GM19035 (cell line): Measurements from ENCODE around the gene OSBPL5.
"Not testable (repeated sequence)": the region's sequence is repeated elsewhere in the genome, so short reads cannot be mapped to it uniquely, and the experiment has no call there.

ENCODE experiments used
- ATAC-seq: cut with Tn5 transposase; IDR thresholded peaks from one replicate; pipeline ENCODE4 v1.9.1; 2021; ENCODE audit not compliant: unreplicated experiment

OSBPL5 gene

GRCh38 chr11:3087821-3088800 lies 77.0 kb downstream of the OSBPL5 start:
- no peak for ATAC-seq

- ATAC-seq: no peak
Measured at GRCh38 chr11:3087373-3087772, 77.7 kb downstream of the OSBPL5 start.

DNA sequence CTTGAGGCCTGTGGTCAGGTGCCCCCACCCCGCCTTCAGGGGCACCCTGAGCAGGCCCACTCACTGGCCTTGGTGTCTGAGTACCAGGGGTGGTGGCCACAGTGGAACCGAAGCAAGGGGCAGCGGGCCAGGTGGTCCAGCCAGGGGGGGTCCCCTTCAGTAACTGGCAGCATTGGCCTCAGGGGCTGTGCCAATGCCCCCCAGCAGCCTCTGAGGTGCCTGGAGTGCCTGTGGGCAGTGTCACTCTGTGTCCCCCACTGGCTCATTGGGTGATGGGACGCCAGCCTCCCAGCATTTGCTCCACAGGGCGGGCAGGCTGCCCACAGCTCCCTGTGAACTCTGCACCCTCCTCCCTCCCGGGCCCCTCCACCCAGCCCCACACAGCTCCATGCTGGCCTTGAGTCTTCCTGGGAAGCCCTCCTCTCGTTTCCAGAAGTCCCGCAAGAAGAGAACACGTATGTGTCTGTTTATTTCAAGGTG lies 78.4 kb downstream of the OSBPL5 start:
- ATAC-seq: no peak

- ATAC-seq: no peak
Measured at GRCh38 chr11:3086114-3086513, 79.0 kb downstream of the OSBPL5 start.

- no peak for ATAC-seq
Measured at GRCh38 chr11:3085052-3085451, 80.1 kb downstream of the OSBPL5 start.

GRCh38 chr11:3083321-3083720 lies 81.8 kb downstream of the OSBPL5 start:
- ATAC-seq: no peak

- no peak for ATAC-seq
Measured at GRCh38 chr11:3081386-3081751, 83.7 kb downstream of the OSBPL5 start.

DNA sequence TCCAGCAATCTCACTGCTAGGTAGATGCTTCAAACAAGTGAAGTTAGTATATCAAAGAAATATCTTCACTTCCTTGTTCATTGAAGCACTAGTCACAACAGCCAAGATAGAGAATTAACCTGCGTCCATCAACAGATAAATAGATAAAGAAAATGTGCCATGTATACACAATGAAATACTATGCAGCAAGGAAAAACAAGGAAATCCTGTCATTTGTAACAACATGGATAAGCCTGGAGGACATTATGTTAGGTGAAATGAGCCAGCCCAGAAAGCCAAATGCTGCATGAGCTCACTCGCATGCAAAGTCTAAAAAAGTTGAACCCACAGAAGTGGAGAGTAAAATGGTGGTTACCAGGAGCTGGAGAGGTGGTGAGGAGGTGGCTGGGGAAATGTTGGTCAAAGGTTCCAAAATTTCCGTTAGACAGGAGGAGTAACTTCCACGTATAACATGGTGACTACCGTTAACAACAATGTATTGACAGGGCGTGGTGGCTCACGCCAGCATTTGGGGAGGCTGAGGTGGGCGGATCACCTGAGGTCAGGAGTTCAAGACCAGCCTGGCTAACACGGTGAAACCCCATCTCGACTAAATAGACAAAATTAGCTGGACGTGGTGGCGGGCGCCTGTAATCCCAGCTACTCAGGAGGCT lies 84.3 kb downstream of the OSBPL5 start:
- no peak for ATAC-seq

GRCh38 chr11:3080104-3080503 lies 85.0 kb downstream of the OSBPL5 start:
- ATAC-seq: no peak

DNA sequence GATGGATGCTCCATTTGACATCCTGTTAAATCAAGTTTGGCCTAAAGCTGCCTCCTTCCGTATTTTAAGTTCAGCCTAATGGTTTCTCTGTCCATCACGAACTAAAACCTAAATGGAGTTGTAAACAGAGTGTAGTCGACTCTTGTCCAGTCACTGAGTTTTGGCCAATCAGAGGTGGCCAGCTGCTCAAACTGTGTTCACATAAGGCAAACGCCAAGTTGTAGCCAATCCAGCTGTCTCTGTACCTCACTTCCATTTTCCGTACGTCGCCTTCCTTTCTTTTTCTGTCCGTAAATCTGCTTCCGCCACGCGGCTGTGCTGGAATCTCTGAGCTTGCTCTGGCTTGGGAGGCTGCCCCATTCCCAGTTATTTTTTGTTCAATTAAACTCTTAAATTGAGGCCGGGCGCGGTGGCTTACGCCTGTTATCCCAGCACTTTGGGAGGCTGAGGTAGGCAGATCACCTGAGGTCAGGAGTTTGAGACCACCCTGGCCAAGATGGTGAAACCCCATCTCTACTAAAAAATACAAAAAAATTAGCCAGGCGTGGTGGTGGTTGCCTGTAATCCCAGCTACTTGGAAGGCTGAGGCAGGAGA lies 87.2 kb downstream of the OSBPL5 start:
- no peak for ATAC-seq

DNA sequence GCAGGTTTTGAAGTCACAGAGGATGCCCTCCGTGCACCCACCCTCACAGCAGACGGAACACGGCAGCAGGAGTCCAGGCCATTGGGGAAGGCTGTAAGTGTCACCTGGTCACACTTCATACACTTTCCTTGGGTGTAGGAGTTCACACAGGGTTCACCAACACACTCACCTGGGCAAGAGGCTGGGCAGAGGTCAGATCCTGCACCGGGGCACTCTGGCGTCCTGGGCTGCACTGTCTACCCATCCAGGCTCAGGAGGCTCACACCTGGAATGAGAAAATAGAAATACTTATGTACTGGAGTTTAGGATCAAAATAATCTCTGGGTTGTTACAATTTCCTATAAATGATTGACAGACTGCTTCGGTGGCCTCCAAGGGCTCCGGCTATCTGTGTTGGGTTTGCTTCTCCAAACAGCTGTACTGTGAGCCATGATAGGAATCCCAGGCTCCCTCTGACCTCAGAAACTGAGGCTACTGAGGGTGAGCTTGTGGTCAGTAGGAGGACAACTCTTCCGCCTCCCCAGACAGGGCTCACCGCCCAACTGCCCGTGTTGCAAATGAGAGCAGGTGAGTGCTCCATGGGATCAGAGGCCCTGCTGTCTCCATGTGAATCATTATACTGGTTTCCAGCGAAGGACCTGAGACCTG lies 87.8 kb downstream of the OSBPL5 start:
- no peak for ATAC-seq

GRCh38 chr11:3074912-3075589 lies 90.1 kb downstream of the OSBPL5 start:
- no peak for ATAC-seq

DNA sequence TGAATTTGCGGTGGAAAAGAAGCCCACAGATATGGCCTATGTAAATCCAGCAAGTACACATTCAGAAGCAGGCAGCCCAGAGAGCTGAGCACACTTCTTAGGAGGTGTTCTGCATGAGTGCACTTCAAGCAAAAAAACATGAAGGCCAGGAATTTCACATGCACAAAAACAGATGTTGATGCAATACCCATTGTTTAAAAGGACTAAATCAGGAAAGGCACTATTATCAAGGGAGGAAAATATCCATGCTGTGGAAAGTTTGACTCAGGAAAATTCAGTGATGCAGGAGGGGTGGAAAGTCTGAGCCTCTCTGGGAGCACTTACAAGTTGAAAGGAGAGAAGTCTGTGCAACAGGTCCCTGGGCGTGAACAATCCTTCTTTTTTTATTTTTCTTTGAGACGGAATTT lies 92.1 kb downstream of the OSBPL5 start:
- no peak for ATAC-seq

GRCh38 chr11:3069425-3069824 lies 95.7 kb downstream of the OSBPL5 start:
- ATAC-seq: no peak

DNA sequence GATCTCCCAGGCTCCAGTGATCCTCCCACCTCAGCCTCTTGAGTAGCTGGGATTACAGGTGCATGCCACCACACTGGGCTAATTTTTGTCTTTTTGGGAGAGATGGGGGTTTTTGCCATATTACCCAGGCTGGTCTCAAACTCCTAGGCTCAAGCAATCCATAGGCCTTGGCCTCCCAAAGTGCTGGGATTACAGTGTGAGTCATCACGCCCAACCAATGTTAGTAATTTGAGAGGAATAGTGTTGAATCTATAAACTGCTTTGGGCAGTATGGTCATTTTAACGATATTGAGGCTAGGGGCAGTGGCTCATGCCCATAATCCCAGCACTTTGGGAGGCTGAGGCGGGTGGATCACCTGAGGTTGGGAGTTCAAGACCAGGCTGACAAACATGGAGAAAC lies 98.8 kb downstream of the OSBPL5 start:
- ATAC-seq: not testable (repeated sequence)

DNA sequence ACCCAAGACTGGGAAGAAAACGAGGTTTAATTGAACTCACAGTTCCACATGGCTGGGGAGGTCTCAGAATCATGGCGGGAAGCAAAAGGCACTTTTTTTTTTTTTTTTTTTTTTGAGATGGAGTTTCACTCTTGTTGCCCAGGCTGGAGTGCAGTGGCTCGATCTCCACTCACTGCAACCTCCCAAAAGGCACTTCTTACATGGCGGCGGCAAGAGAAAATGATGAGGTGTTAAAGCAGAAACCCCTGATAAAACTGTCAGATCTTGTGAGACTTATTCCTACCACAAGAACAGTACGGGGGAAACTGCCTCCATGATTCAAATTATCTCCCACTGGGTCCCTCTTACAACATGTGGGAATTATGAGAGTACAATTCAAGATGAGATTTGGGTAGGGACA lies 100.4 kb downstream of the OSBPL5 start:
- not testable (repeated sequence) for ATAC-seq

DNA sequence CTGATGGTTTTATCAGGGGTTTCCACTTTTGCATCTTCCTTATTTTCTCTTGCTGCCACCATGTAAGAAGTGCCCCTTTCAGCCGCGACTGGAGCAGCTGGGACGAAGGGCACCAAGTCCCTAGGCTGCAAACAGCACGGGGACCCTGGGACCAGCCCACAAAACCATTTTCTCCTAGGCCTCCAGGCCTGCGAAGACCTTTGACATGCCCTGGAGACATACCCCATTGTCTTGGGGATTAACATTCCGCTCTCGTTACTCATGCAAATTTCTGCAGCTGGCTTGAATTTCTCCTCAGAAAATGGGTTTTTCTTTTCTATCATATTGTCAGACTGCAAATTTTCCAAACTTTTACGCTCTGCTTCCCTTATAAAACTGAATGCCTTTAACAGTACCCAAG lies 101.2 kb downstream of the OSBPL5 start:
- ATAC-seq: not testable (repeated sequence)

- ATAC-seq: not testable (repeated sequence)
Measured at GRCh38 chr11:3063432-3063831, 101.7 kb downstream of the OSBPL5 start.

DNA sequence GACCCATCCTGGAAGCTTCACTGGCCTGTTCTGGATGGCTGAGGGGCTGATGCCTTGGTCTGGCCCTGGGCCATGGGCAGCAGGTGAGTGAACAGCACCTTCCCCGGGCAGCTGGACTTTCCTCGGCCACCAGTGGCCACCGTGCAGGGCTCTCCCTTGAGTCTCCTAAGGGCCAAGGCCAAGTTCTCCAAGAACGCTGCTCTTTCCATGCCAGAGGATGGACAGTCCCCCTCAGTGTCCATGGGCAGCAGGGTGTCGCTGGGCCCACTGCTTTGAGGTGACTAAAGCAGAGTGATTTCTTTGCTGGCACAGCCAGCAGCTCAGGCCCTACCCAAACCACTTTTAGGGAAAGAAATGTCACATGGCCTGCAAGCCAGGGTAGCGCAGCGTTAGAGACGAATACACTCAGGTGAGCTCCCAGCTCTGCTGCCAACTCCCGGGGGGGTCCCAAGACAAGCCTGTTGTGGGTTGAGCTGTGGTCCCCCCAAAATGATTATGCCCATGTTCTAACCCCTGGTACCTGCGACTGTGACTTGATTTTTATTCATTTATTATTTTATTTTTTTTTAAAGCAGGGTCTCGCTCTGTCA lies 104.6 kb downstream of the OSBPL5 start:
- no peak for ATAC-seq
